ENCODE measurements around the gene COL5A1.

GRCh38 chr9:134595014-134595413 is 46.6 kb upstream of the COL5A1 start:
- TF ChIP-seq CTCF (IDR thresholded peaks at IDR 0.05) (no peak), POLR2A (IDR thresholded peaks at IDR 0.05) (no peak)
